ENCODE results near the gene PIWIL4. TPM values are rescaled to one million over a fixed set of nuclear protein-coding genes. Genes with fewer than 3 reads are reported as not detected.

The PIWIL4 gene
- total and polyA plus RNA-seq, 2 of the 8 experiments (the other 6 are each of a cell fraction or from before 2014, with no cell fraction given) = 0.51 to 0.52 TPM

- Histone ChIP-seq H3K79me2 (ENCODE audit: control insufficient read depth in 1 of 2, insufficient read depth in 2 of 2, low read length in 2 of 2) (no peaks in the 10 kb centered on the region), H2BK5ac (ENCODE audit: low read depth, low read length) (no peak overlapping the region; the same call in 1 of the 2 replicates), H3K36me3 (ENCODE audit: control insufficient read depth in 2 of 4, insufficient read depth in 4 of 4, low read length in 3 of 4) (no peaks in the 10 kb centered on the region), H2BK12ac (ENCODE audit: low read depth, low read length) (no peak overlapping the region), H4K5ac (ENCODE audit: insufficient read length, low read depth, low read length) (no peak overlapping the region), H4K91ac (replicated peaks; ENCODE audit: insufficient read length, low read length) (no peak overlapping the region), H3K23ac (ENCODE audit: insufficient read length) (no peak overlapping the region), H3K4me3 (ENCODE audit: extremely low read depth in 1 of 4, insufficient read depth in 2 of 4, low read depth in 3 of 4, low read length in 4 of 4) (no peak overlapping the region), H4K8ac (ENCODE audit: extremely low read depth, insufficient read depth, low read length) (no peak overlapping the region), H3K23me2 (ENCODE audit: low read depth, low read length) (no peaks in the 10 kb centered on the region), H4K20me1 (replicated peaks in 1 of 2; ENCODE audit: control insufficient read depth in 1 of 2, insufficient read depth in 2 of 2, low read length in 2 of 2) (no peaks in the 10 kb centered on the region), H3K4me1 (replicated peaks in 1 of 4; ENCODE audit: control insufficient read depth in 3 of 4, insufficient read depth in 4 of 4, low read length in 3 of 4) (no peaks in the 10 kb centered on the region), H2BK20ac (ENCODE audit: low read length) (no peak overlapping the region), H3K4me2 (ENCODE audit: insufficient read depth in 1 of 2, low read depth in 2 of 2, low read length in 2 of 2) (no peak overlapping the region), H3K9ac (replicated peaks in 1 of 4; ENCODE audit: extremely low read depth in 1 of 4, low read depth in 3 of 4, low read length in 3 of 4) (no peak overlapping the region), H3K56ac (replicated peaks; ENCODE audit: insufficient read length, low read depth, low read length) (no peak overlapping the region), H3K4ac (replicated peaks; ENCODE audit: insufficient read length, low read depth, low read length) (no peak overlapping the region), H3K27ac (ENCODE audit: low read depth, low read length) (no peak overlapping the region), H2AK5ac (ENCODE audit: low read depth, low read length) (peak overlapping the region; percentile 82; the same call in 1 of the 2 replicates), H2BK120ac (replicated peaks; ENCODE audit: low read depth, low read length) (no peak overlapping the region), H2BK15ac (ENCODE audit: low read length) (no peak overlapping the region), H3K9me3 (ENCODE audit: insufficient read depth in 2 of 2, low read depth in 1 of 2, low read length in 1 of 2) (no peaks in the 10 kb centered on the region), H2AFZ (ENCODE audit: low read length) (peak overlapping the region; percentile 55), H3K79me1 (ENCODE audit: low read depth, low read length) (no peaks in the 10 kb centered on the region), H3K27me3 (replicated peaks in 1 of 4; ENCODE audit: control insufficient read depth in 3 of 4, extremely low read depth in 1 of 4, insufficient read depth in 3 of 4, low read length in 3 of 4) (no peaks in the 10 kb centered on the region), H3K18ac (ENCODE audit: extremely low read depth, low read length) (0 out of 2 replicates have a peak overlapping the region, but pooled peaks have one; percentile 48), H3K14ac (ENCODE audit: insufficient read length) (no peak overlapping the region)
- CTCF ChIA-PET (ENCODE audit: partially characterized antibody) = no interaction called here
- DNase-seq (ENCODE audit: low read depth in 1 of 2, low spot score in 2 of 2) = no peak
- peak; percentile 71 for FAIRE-seq
- 79% methylated on average over 2 of the region's 2 CpGs; no CpG with 5 or more reads in 1 of the 2 experiments for WGBS, 2 experiments (ENCODE audit: extremely low coverage in 1 of 2, insufficient coverage in 1 of 2, insufficient read length in 1 of 2, insufficient replicate concordance in 2 of 2, low coverage in 1 of 2, low lambda C conversion rate in 2 of 2, missing lambda C conversion rate in 1 of 2)
- TF ChIP-seq TAF7 (optimal IDR thresholded peaks at IDR 0.05; ENCODE audit: borderline replicate concordance, low read depth, low read length) (no peak), JUND (IDR thresholded peaks at IDR 0.05; ENCODE audit: low read length) (no peak), HDAC6 (IDR thresholded peaks at IDR 0.05; ENCODE audit: low read depth, low read length) (no peak), MAX (IDR thresholded peaks at IDR 0.05) (peak; percentile 60; the same call in 1 of the 2 replicates), CHD2 (IDR thresholded peaks at IDR 0.05; ENCODE audit: low read length) (no peak), SUZ12 (IDR thresholded peaks at IDR 0.05; ENCODE audit: low read length) (no peak)
- POLR2A ChIA-PET (ENCODE audit: partially characterized antibody) = interaction anchor here (1.0 kb wide), 1 partner anchor 20 kb away, joined by 3 read pairs; no protein-coding TSS in a partner anchor
Observed at GRCh38 chr11:94635072-94635471, 67.9 kb downstream of the PIWIL4 start.
